NCI-H1417 (cell line): ENCODE results near the gene BCL6B.
"Not testable (repeated sequence)": the region's sequence is repeated elsewhere in the genome, so short reads cannot be mapped to it uniquely, and the experiment has no call there.

ENCODE experiments used
- DNase-seq, 3 experiments: peaks; one replicate each; lab custom pipeline; 2025; lab: John Stamatoyannopoulos, UW

The BCL6B gene

DNA sequence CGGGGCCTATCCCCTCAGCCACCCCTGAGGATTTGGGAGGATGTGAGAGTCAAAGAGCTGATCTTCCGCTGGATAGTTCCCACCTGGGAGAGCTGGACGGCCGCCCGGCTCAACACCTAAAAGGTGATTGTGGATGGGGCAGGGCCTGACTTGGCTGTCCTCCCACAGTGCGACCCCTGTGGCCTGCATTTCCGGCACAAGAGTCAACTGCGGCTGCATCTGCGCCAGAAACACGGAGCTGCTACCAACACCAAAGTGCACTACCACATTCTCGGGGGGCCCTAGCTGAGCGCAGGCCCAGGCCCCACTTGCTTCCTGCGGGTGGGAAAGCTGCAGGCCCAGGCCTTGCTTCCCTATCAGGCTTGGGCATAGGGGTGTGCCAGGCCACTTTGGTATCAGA is 4.5 kb downstream of the BCL6B start:
- no peak for DNase-seq

DNA sequence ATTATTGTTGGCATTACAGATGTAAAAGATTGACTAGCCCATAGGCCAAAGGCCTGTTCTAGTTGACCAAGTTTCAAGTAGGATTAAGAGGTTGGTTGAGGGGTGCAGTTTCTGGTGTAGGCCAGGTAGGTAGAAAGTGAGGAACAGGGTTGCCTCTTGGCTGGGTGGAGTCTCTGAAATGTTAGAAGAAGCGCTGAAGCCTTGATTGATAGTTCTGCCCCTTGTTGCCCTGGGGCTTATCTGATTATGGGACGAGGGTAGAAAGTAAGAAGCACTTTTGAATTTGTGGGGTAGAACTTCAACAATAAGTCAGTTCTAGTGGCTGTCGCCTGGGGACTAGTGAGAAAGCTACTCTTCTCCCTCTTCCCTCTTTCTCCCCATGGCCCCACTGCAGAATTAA is 6.2 kb downstream of the BCL6B start:
- no peak for DNase-seq

DNA sequence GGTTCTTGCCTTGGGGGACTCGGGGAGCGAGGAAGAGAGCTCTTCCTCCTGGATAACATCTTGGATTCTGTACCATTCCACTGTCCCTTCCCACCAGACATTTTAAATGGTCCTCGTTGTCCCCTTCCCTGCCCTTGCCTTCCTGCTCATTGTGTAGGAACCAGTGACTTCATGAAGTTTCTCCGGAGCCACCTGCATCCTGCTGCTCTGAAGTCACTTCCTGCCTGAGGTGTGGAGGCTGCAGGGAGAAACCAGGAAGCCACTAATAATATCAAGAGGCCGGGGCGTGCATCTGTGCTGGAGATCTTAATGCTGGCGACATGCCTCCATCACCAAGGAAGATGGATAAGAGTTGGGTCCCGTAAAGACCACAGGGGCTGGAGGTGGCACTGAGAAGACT is 6.8 kb downstream of the BCL6B start:
- DNase-seq = peak in 1 of 3 experiments; percentile 0

DNA sequence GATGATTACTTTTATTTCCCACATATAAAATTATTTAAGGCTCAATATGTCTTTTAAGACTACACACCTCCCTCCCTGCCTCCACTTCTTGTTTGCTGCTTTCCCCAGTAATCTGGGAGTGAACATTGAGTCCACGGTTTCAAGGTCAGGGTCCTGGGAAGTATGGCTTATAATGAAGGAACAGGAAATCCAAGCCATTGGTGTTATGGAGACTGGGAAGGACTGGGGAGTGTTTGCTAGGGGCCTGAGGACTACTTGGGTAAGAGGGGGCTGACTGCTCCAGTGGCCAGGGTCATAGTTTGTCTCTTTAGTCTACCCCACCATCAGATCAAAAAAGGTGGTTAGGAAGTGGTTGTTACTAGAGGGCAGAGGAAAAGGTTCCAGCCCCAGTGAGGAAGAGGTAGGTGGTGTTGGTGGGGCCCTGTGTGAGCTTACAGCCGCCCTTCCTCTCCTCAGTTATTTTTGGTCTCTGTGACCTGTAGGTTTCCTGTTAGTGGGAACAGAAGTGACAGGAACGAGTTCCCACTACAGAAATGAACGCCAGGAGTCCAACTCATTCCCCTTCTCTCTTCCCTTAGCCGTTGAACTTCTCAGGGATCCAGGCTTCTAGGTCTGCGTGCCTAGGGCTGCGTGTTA is 12.2 kb downstream of the BCL6B start:
- peak in 1 of 3 experiments; percentile 11 for DNase-seq

DNA sequence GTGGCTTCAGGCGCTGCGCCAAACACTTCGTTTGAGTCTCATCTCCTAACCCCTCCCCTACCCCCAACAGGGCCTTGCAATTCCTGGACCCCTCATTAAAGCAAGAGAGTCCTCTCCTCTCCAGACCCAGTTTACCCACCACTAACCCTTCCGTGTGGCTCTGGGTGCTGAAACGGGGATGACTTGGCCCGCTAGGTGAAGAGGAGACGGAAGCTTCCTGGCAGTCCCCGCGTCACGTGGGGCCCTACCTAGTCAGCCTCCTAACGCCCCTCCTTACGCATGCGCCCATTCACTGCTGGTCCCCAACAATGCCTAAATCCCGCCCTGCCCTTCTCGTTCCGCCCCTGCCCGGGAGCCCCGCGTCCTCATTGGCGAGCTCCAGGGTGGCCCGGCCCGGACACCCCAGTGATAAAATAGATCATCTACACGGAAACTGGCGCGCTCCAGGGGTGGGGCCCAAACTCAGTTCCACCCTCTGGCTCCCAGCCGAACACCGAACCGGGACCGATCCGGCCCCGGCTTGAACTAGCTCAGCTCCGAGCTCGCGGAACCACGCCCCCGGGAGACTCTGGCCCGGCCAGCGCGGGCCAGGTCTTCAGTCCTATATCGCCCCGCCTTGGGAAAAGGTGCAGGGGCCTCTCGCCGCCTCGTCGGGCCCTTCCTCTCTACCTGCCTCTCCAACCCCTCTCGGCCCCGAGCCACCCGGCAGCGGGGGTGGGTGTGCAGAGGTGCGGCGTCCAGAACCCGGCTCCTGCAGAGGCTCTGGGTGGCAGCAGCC is 12.9 kb downstream of the BCL6B start, which contains the start of gene SLC16A13:
TSS of gene SLC16A13 (plus strand) at position 425 of the 778 bp plus-strand sequence. CDS start 368 bp downstream, outside the sequence.
- DNase-seq = peak; percentile 87 to 95 (median 88)

DNA sequence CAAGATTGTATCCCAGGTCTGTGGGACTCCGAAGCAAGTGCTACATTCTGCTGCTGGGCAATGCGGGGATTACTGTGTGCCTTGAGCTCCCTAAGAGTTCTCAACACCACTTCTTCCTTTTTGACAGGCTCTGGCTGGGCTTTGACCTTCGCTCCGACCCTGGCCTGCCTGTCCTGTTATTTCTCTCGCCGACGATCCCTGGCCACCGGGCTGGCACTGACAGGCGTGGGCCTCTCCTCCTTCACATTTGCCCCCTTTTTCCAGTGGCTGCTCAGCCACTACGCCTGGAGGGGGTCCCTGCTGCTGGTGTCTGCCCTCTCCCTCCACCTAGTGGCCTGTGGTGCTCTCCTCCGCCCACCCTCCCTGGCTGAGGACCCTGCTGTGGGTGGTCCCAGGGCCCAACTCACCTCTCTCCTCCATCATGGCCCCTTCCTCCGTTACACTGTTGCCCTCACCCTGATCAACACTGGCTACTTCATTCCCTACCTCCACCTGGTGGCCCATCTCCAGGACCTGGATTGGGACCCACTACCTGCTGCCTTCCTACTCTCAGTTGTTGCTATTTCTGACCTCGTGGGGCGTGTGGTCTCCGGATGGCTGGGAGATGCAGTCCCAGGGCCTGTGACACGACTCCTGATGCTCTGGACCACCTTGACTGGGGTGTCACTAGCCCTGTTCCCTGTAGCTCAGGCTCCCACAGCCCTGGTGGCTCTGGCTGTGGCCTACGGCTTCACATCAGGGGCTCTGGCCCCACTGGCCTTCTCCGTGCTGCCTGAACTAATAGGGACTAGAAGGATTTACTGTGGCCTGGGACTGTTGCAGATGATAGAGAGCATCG is 15.4 kb downstream of the BCL6B start:
- DNase-seq = no peak

DNA sequence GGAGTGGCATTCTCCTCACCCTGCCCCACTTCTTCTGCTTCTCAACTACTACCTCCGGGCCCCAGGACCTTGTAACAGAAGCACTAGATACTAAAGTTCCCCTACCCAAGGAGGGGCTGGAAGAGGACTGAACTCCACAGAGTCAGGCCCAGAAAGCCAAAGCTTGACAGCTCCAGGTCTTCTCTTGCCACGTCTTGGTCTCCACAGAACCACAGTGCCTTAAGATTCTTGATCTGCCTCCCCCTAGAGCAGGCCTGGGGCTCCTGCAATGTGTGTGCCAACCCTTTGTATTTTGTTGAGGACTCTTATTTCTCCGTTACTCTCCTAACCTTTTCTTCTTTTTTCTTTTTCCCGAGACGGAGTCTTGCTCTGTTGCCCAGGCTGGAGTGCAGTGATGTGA is 17.0 kb downstream of the BCL6B start:
- DNase-seq = no peak

DNA sequence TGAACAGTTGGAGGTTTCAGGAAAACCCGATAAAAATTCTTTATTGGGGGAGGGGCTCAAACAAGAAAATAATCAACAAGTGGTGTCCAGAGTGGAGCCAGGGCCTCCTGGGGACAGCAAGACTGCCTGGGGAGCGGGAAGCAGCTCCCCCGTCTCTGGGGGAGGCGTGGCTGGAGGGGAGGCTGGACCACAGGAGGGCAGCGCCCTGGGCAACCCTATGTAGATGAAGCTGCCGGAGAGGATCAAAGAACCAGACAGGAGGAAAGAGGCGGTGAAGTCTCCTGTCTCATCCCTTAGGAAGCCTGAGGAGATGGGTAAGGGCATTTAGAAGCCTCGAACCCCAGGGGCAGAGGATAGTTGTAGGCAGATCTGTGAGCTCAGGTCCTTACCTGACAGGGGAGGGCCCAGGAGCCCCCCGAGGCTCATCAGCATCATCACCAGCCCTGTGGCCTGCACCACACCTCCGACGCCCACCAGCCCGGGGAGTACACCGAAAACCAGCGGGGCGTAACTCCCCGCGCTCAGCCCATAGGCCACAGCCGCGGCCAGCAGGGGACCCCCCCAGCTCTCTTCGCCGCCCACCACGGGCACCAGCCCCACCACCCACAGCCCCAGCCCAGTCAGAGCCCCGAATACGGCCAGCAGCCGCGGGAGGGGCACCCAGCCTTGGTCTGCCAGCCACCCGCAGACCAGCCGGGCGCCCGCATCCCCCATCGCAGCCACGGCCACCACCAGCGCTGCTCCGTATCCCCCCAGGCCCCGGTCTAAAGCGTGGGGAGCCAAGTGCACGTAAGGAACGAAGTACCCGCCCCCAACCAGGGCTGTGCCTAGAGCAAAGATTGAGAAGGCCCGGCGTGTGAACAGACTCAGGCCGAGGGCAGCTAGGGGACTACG is 19.0 kb downstream of the BCL6B start:
- DNase-seq = peak in 1 of 3 experiments; percentile 1

DNA sequence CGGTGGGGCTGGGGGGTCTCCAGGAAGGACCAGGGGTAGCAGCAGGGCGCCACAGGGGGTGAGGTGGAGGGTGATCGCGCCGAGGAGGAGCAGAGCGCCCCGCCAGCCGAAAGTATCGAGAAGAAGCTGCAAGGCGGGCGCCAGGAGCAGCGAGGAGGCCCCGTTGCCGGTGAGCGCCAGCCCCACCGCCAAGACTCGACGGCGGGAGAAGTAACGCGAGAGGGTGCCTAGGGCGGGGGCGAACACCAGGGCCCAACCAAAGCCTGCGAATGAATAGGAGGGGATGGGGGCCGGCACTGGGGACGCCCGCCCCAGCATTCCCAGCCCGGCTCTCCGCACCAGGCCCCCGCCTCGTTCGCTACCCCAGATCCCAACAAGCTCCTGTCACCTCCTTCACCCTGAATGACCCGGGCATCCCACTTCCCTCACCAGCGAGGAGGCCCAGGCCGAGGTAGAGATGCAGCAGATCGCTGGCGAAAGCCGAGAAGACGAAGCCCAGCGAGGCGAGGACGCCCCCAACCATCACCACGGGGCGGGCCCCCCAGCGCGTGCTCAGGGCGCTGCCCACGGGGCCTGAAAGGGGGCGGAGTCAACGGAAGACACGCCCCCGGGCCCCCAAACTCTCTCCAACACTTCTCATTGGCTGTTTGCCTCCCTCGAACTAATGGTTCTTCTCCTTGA is 19.8 kb downstream of the BCL6B start:
- no peak for DNase-seq

DNA sequence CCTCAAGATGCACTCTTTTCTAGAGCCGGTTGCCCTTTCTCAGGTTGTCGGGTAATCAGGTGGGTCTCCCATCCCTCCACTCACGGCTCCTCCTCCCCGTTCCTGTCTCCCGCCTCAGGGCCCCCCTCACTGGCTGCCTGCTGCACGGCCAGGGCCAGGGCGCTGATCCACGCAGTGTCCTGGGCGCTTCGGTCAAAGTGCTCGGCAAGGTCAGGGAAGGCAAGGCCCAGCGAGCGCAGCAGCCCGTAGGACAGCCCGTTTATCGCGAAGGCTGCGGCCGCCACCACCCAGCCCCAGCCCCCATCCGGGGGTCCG is 20.3 kb downstream of the BCL6B start:
- DNase-seq = peak in 1 of 3 experiments; percentile 51

DNA sequence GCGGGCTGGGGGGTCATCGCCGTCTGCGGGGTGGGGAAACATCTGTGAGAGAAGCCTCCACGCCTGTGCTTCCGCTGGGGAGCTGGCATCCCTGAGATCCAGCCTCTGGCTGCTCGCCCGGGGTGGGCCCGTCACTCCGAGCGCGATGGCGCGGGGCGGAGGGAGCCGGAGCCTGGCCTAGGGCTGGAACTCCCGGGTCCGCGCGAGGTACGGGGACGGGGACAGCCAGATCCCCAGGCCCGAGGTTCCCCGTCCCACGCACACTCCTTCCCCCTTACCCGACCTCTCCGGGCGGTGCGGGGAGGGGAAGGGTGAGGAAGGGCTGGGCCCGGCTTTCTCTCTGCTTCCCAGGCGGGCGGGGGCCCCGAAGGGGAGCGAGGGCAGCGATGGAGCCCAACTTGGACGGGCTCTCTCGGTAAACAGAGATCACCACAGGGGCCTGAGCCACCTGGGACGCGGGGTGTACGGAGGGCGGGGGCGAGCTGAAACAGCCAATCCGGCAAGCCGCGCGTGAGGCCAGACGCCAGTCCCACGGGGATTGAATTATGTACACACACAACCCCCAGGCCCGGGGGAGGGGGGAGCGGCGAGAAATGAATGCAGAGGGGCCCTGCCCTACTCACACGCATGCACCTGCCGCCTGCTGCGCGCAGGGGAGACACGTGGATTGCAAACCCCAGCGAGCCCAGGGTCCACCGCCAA is 20.8 kb downstream of the BCL6B start, which contains the start of gene SLC16A11:
TSS of gene SLC16A11 (minus strand) at position 596 of the 702 bp plus-strand sequence. CDS start at position 17, 579 bp downstream.
- peak; percentile 69 to 92 (median 83) for DNase-seq

DNA sequence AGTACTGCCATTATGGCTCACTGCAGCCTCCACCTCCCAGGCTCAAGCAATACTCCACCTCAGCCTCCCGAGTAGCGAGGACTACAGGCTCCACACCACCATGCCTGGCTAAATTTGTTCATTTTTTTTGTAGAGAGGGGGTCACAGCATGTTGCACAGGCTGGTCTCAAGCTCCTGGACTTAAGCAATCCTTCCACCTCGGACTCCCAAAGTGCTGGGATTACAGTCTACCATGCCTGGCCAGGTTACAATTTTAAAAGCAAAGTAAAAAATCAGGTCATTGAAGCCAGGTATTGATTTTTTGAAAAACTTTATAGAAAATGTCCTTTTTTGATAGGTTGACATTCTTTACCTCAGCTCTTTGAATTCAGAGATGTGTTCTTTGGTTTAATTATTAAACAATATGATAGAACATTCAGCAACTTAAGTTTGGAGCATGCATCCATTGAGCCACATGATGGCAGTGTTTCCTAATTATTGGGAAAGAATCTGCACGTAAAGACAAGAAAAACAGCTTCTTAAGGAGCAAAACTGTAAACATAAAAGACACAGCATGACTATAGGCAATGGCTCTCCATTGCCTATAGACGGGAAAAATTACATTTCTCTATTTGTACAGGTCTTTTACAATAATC is 22.8 kb downstream of the BCL6B start:
- peak; percentile 59 to 79 (median 62) for DNase-seq

DNA sequence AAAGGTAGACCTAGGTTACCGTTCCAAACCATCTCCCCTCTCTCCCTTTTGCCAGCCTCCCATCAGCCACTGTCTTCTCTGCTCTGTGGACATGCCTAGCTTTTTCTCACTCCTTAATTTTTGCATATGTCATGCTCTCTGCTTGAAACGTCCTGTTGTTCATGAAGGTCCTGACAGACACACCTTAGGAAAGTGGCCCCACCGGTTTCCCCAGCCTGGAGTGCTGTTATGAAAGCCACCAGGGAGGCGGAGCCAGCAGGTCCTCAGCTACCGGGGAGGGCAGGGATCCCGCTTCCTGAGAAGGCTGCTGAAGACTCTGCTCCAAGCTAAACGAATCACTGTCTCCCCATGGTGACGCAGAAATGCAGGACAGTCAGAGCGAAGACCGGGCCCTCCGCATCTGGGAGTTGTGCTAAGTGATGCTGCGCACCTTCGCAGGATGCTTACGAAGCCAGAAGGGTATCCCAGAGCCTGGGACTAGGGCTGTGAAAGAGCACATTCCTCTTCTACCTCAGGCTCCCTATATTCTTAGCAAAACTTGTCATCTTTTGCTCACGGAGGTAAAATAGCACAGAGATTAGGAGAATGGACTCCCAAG is 23.4 kb downstream of the BCL6B start:
- peak; percentile 36 to 81 (median 63) for DNase-seq

DNA sequence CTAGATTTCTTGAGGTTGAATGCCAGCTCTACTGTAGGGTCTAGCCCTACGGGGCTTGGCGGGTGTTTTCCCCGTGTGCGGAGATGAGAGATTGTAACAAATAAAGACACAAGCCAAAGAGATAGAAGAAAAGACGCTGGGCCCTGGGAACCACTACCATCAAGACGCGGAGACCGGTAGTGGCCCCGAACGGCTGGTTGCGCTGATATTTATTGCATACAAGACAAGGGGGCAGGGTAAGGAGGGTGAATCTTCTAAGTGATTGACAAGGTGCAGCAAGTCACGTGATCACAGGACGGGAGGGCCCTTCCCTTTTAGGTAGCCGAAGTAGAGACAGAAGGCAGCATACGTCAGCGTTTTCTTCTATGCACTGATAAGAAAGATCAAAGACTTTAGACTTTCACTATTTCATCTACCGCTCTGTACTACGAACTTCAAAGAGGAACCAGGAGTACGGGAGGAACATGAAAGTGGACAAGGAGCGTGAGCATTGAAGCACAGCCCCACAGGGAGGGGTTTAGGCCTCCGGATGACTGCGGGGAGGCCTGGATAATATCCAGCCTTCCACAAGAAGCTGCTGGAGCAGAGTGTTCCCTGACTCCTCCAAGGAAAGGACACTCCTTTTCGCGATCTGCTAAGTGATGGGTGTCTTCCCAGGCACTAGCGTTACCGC is 24.0 kb downstream of the BCL6B start:
- peak in 1 of 3 experiments; percentile 40 for DNase-seq

DNA sequence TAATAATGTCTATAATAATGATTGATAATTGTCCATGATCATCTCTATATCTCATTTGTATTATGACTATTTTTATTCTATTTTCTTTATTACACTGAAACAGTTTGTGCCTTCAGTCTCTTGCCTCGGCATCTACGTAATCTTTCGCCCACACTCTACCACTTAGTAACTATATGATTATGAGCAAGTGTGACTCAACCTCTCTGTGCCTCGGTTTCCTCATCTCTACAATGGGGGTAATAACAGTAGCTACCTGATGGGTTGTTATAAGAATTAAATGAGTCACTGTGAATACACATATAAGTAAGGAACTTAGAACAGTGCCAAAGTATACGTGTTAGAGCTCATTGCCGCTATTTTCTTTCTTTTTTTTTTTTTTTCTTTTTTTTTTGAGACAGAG is 24.7 kb downstream of the BCL6B start:
- DNase-seq = no peak

DNA sequence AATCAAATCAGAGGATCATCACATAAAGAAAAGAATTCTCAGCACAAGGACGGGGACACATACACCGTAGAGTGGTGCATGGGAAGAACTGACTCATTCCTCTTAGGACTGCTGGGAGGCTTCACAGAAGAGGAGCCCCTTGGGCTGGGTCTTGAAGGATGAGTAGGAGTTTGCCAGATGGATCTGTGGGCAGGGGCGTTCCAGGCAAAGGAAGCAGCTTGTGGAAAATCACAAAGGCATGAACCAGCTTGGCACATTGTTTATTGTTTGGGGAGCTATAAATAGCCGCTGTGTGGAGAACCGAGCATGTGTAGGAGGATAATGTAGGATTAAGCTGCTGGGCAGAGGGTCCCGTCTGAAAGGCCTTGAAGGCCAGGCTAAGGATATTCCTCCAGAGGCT is 26.1 kb downstream of the BCL6B start:
- DNase-seq = no peak

DNA sequence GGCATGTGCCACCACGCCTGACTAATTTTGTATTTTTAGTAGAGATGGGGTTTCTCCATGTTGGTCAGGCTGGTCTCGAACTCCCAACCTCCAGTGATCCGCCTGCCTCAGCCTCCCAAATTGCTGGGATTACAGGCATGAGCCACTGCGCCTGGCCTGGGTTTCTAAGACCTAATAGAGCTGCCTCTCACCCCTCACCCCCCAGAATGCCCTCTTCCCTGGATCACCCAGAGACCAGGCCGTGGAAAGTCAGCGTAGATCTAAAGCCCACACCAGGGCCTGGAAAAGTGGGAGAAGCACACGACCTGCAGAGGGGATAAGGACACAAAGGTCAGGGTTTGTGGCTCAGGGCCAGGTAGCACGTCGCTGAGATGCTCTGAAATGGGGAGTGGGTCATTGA is 27.7 kb downstream of the BCL6B start:
- not testable (repeated sequence) for DNase-seq

DNA sequence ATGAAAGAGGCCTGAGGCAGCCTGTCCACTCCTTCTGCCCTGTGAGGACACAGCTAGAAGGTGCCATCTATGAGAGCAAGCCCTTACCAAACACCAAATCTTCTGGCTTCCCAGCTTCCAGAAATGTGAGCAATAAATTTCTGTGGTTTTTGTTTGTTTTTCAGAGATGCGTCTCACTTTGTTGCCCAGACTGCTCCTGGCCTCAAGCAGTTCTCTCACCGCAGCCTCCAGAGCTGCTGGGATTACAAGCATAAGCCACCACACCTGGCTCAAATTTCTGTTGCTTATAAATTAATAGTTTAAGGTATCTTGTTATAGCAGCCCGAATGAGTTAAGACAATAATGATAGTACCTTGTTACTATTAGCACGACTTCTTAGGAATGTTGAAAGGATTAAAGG is 33.5 kb downstream of the BCL6B start:
- DNase-seq = no peak
